ENCODE data around the gene POLR2L. TPM values are rescaled to one million over a fixed set of nuclear protein-coding genes. Genes with fewer than 3 reads are reported as not detected.
A peak's percentile ranks its signal among the peaks of the same experiment; 100 is the strongest.

Gene POLR2L
- total and polyA plus RNA-seq, 2 of the 13 experiments (the other 11 are each of a cell fraction or from before 2014, with no cell fraction given) = 104 to 114 TPM

DNA sequence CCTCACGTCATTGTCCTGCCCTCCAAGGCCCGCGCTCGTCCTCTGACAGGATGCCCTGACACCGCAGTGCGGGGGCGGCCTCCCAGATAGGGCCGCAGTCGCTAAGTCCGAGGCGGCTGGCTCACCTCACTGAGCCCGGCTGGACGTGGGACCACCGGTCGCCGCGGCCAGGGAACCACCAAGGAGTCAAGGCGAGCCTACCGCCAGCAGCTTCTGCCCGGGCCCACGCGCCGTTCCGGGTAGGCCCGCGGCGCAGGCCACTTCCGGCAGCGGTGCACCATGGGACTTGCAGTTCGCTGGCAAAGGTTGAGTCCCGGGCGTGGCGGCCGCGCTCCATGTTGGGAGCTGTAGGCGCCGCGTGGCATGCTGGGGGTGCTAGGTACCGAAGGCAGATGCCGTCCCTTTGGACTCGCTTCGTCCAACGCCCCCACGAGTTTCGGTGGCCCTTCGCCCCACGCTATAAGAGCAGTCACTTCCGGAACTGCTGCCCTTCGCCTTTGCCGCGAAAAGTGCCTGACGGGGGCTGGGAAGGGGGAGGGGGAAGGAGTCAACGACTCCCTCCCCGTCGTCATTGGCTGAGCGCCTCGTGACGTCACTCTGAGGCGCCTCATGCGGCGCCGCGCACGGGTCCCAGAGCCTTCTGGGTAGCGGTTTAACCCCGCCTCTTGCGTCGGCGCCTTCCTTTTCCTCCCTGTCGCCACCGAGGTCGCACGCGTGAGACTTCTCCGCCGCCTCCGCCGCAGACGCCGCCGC lies 32.9 kb downstream of the POLR2L start, which contains the start of gene RPLP2 (continued):
- TF ChIP-seq CSRNP1 (CRISPR knock-in tag; IDR thresholded peaks at IDR 0.05) = no peak; the same call in 1 of the 2 replicates
- TF ChIP-seq IRX3 (CRISPR knock-in tag; IDR thresholded peaks at IDR 0.05; ENCODE audit: borderline replicate concordance, low read depth) = peak; percentile 9; the same call in 1 of the 2 replicates
- TF ChIP-seq FOXP4 (CRISPR knock-in tag; IDR thresholded peaks at IDR 0.05) = no peak
- TF ChIP-seq ZNF891 (CRISPR knock-in tag; IDR thresholded peaks at IDR 0.05) = peak; percentile 71
- TF ChIP-seq, protein P1, sequence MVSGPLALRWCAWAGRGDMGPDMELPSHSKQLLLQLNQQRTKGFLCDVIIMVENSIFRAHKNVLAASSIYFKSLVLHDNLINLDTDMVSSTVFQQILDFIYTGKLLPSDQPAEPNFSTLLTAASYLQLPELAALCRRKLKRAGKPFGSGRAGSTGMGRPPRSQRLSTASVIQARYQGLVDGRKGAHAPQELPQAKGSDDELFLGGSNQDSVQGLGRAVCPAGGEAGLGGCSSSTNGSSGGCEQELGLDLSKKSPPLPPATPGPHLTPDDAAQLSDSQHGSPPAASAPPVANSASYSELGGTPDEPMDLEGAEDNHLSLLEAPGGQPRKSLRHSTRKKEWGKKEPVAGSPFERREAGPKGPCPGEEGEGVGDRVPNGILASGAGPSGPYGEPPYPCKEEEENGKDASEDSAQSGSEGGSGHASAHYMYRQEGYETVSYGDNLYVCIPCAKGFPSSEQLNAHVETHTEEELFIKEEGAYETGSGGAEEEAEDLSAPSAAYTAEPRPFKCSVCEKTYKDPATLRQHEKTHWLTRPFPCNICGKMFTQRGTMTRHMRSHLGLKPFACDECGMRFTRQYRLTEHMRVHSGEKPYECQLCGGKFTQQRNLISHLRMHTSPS (CRISPR knock-in tag; IDR thresholded peaks at IDR 0.05; ENCODE audit: low read depth) = peak; percentile 56; the same call in 1 of the 2 replicates
- no peak; the same call in 1 of the 2 replicates for TF ChIP-seq SAFB2 (CRISPR knock-in tag; IDR thresholded peaks at IDR 0.05; ENCODE audit: borderline replicate concordance, low read depth)
- no peak for TF ChIP-seq MIER2 (CRISPR knock-in tag; IDR thresholded peaks at IDR 0.05)
- TF ChIP-seq HOXA3 (CRISPR knock-in tag; IDR thresholded peaks at IDR 0.05) = peak; percentile 93
- 0 out of 2 replicates have a peak, but pooled peaks have one; percentile 8 for TF ChIP-seq TSC22D2 (CRISPR knock-in tag; IDR thresholded peaks at IDR 0.05; ENCODE audit: borderline replicate concordance)
- peak; percentile 74; the same call in 1 of the 2 replicates for TF ChIP-seq ZNF619 (CRISPR knock-in tag; IDR thresholded peaks at IDR 0.05)
- TF ChIP-seq, protein P2, sequence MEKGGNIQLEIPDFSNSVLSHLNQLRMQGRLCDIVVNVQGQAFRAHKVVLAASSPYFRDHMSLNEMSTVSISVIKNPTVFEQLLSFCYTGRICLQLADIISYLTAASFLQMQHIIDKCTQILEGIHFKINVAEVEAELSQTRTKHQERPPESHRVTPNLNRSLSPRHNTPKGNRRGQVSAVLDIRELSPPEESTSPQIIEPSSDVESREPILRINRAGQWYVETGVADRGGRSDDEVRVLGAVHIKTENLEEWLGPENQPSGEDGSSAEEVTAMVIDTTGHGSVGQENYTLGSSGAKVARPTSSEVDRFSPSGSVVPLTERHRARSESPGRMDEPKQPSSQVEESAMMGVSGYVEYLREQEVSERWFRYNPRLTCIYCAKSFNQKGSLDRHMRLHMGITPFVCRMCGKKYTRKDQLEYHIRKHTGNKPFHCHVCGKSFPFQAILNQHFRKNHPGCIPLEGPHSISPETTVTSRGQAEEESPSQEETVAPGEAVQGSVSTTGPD (CRISPR knock-in tag; IDR thresholded peaks at IDR 0.05) = no peak
- no peak for TF ChIP-seq NFE2L2 (IDR thresholded peaks at IDR 0.05; ENCODE audit: low read length)
- peak; percentile 95 for TF ChIP-seq SAP130 (CRISPR knock-in tag; IDR thresholded peaks at IDR 0.05; ENCODE audit: low read depth)
- peak; percentile 92; the same call in 1 of the 2 replicates for TF ChIP-seq BORCS8-MEF2B (CRISPR knock-in tag; IDR thresholded peaks at IDR 0.05)
- TF ChIP-seq EEA1 (CRISPR knock-in tag; IDR thresholded peaks at IDR 0.05; ENCODE audit: borderline replicate concordance) = peak; percentile 69; the same call in 1 of the 2 replicates
- TF ChIP-seq SETDB1 (CRISPR knock-in tag; IDR thresholded peaks at IDR 0.05; ENCODE audit: borderline replicate concordance) = no peak
- peak; percentile 69; the same call in 1 of the 2 replicates for TF ChIP-seq ZNF33B (CRISPR knock-in tag; IDR thresholded peaks at IDR 0.05)
- TF ChIP-seq, protein P3, sequence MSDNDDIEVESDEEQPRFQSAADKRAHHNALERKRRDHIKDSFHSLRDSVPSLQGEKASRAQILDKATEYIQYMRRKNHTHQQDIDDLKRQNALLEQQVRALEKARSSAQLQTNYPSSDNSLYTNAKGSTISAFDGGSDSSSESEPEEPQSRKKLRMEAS (IDR thresholded peaks at IDR 0.05) = peak; percentile 93
- TF ChIP-seq MLLT10 (CRISPR knock-in tag; IDR thresholded peaks at IDR 0.05) = no peak
- TF ChIP-seq YEATS4 (CRISPR knock-in tag; IDR thresholded peaks at IDR 0.05; ENCODE audit: borderline replicate concordance) = peak; percentile 98
- no peak for TF ChIP-seq ONECUT2 (CRISPR knock-in tag; IDR thresholded peaks at IDR 0.05)
